IMR-90 (cell line): ENCODE measurements around the gene TMC8. TPM values are rescaled to one million over a fixed set of nuclear protein-coding genes. Genes with fewer than 3 reads are reported as not detected.

Source experiments
- ATAC-seq: fragments of 200-7000 bp; cut with Tn5 transposase; 2 replicates; pipeline ENCODE4 v1.9.1; 2020; ENCODE audit warnings: low read depth, mild to moderate bottlenecking, moderate library complexity
- BruUV-seq: library from RNA; stranded (reverse); fragments of 400-500 nt; replicated peaks from 2 replicates; lab custom pipeline; 2021; lab: Mats Ljungman, UMichigan
- CTCF ChIA-PET: fragments of 300-600 bp; formaldehyde crosslinking; extraction: SDS; loops from one replicate; lab custom pipeline; 2021; ENCODE audit warnings: antibody characterized with exemption; lab: Yijun Ruan, JAX
- POLR2A ChIA-PET: fragments of 300-600 bp; sonication (Branson Sonifier 250); formaldehyde crosslinking; loops from one replicate; lab custom pipeline; 2022; ENCODE audit warnings: antibody characterized with exemption; ENCODE audit not compliant: unreplicated experiment; lab: Charles Lee
- DNase-seq: peaks from one replicate; pipeline ENCODE4 v3.0.0; 2013
- H2AFZ ChIP-seq: replicated peaks from 2 replicates; pipeline ENCODE3; 2013; ENCODE audit warnings: low read length, mild to moderate bottlenecking; ENCODE audit not compliant: poor library complexity
- H2AK5ac ChIP-seq: 2 replicates; pipeline ENCODE4 v1.6.1; 2013; ENCODE audit warnings: low read depth, low read length, inconsistent platforms
- H2AK9ac ChIP-seq: replicated peaks from 2 replicates; pipeline ENCODE3; 2013; ENCODE audit warnings: mild to moderate bottlenecking, low read depth, low read length, moderate library complexity; ENCODE audit not compliant: poor library complexity
- H2BK120ac ChIP-seq: 2 replicates; pipeline ENCODE4 v1.6.1; 2013; ENCODE audit warnings: low read depth, low read length, inconsistent platforms
- H2BK15ac ChIP-seq: 3 replicates; pipeline ENCODE4 v1.6.1; 2013; ENCODE audit warnings: low read depth, low read length, inconsistent platforms
- H2BK20ac ChIP-seq: 2 replicates; pipeline ENCODE4 v1.6.1; 2013; ENCODE audit warnings: low read depth, mild to moderate bottlenecking, inconsistent platforms, low read length, moderate library complexity
- H2BK5ac ChIP-seq: 2 replicates; pipeline ENCODE4 v1.6.1; 2013; ENCODE audit warnings: mild to moderate bottlenecking, low read depth, low read length, inconsistent platforms; ENCODE audit not compliant: poor library complexity, severe bottlenecking
- H3K14ac ChIP-seq: replicated peaks from 2 replicates; pipeline ENCODE4 v1.6.1; 2013; ENCODE audit warnings: low read depth, low read length, inconsistent platforms
- H3K18ac ChIP-seq: 2 replicates; pipeline ENCODE4 v1.6.1; 2013; ENCODE audit warnings: low read depth, low read length, control low read depth
- H3K23ac ChIP-seq: 2 replicates; pipeline ENCODE4 v1.6.1; 2013; ENCODE audit warnings: low read depth, low read length, inconsistent platforms
- H3K27ac ChIP-seq: 2 replicates; pipeline ENCODE4 v1.5.1; 2013; ENCODE audit warnings: mild to moderate bottlenecking, control low read depth, low read length; ENCODE audit not compliant: insufficient read depth
- H3K27me3 ChIP-seq: 2 replicates; pipeline ENCODE4 v1.6.1; 2013; ENCODE audit warnings: low read length; ENCODE audit not compliant: control insufficient read depth, insufficient read depth
- H3K36me3 ChIP-seq: 2 replicates; pipeline ENCODE4 v1.6.1; 2013; ENCODE audit warnings: low read length, mixed read lengths; ENCODE audit not compliant: control insufficient read depth, insufficient read depth
- H3K4ac ChIP-seq: 2 replicates; pipeline ENCODE4 v1.6.1; 2013; ENCODE audit warnings: low read depth, low read length, inconsistent platforms
- H3K4me1 ChIP-seq: 2 replicates; pipeline ENCODE4 v1.6.1; 2013; ENCODE audit warnings: low read length, mixed read lengths; ENCODE audit not compliant: control insufficient read depth, insufficient read depth
- H3K4me2 ChIP-seq: 2 replicates; pipeline ENCODE4 v1.6.1; 2013; ENCODE audit warnings: low read depth, mild to moderate bottlenecking, control low read depth, low read length, moderate library complexity
- H3K4me3 ChIP-seq: 2 replicates; pipeline ENCODE4 v1.5.1; 2013; ENCODE audit warnings: low read depth, mild to moderate bottlenecking, control low read depth, low read length, moderate library complexity; ENCODE audit not compliant: insufficient read depth
- H3K56ac ChIP-seq: 2 replicates; pipeline ENCODE4 v1.6.1; 2013; ENCODE audit warnings: low read length, inconsistent platforms; ENCODE audit not compliant: insufficient read depth; ENCODE audit errors: extremely low read depth
- H3K79me1 ChIP-seq, 2 experiments: 2 replicates each; pipeline ENCODE4 v1.6.1; 2013; ENCODE audit warnings: low read length in 2 of 2, inconsistent platforms in 1 of 2, low read depth in 1 of 2
- H3K9ac ChIP-seq: 2 replicates; pipeline ENCODE4 v1.6.1; 2013; ENCODE audit warnings: low read depth, low read length, control low read depth
- H3K9me1 ChIP-seq: 2 replicates; pipeline ENCODE4 v1.6.1; 2013; ENCODE audit warnings: low read length, inconsistent platforms; ENCODE audit not compliant: insufficient read depth
- H3K9me3 ChIP-seq: 2 replicates; pipeline ENCODE4 v1.6.1; 2013; ENCODE audit warnings: low read length; ENCODE audit not compliant: control insufficient read depth, insufficient read depth
- H4K20me1 ChIP-seq: 2 replicates; pipeline ENCODE4 v1.6.1; 2013; ENCODE audit warnings: low read length, inconsistent platforms; ENCODE audit not compliant: insufficient read depth
- H4K5ac ChIP-seq: 2 replicates; pipeline ENCODE4 v1.6.1; 2013; ENCODE audit warnings: mild to moderate bottlenecking, low read depth, low read length, control low read depth
- H4K8ac ChIP-seq, 2 experiments: 2 replicates each; pipeline ENCODE4 v1.6.1; 2013; ENCODE audit warnings: low read depth in 2 of 2, low read length in 2 of 2, control low read depth in 1 of 2, inconsistent platforms in 1 of 2
- H4K91ac ChIP-seq: 2 replicates; pipeline ENCODE4 v1.6.1; 2013; ENCODE audit warnings: low read depth, low read length, inconsistent platforms; ENCODE audit not compliant: insufficient read depth
- BHLHE40 ChIP-seq: fragments of 150-350 bp; IDR thresholded peaks from 2 replicates; pipeline ENCODE4 v1.6.1; 2016; ENCODE audit warnings: mild to moderate bottlenecking, low read depth, low read length
- CHD1 ChIP-seq: IDR thresholded peaks from 2 replicates; pipeline ENCODE4 v1.6.1; 2012; ENCODE audit warnings: low read depth, low read length, improper control_type of control experiment
- FOS ChIP-seq: fragments of 150-350 bp; IDR thresholded peaks from 2 replicates; pipeline ENCODE4 v1.6.1; 2016; ENCODE audit warnings: low read depth, low read length
- MXI1 ChIP-seq: IDR thresholded peaks from 2 replicates; pipeline ENCODE4 v1.6.1; 2012; ENCODE audit warnings: low read depth, mild to moderate bottlenecking, low read length, moderate library complexity, borderline replicate concordance
- POLR2A ChIP-seq: IDR thresholded peaks from 2 replicates; pipeline ENCODE4 v1.6.1; 2012; ENCODE audit warnings: mild to moderate bottlenecking, low read depth, low read length
- RFX5 ChIP-seq: IDR thresholded peaks from 2 replicates; pipeline ENCODE4 v1.8.0; 2012; ENCODE audit warnings: low read depth, mild to moderate bottlenecking, low read length, moderate library complexity
- USF2 ChIP-seq: fragments of 150-350 bp; IDR thresholded peaks from 2 replicates; pipeline ENCODE4 v1.6.1; 2017; ENCODE audit warnings: mild to moderate bottlenecking, antibody characterized with exemption, low read length, low read depth
- WGBS, 2 experiments: methylation state at CpG; one replicate each; pipeline versions ENCODE4 v1.1.5 to v1.1.7; 2013; ENCODE audit warnings: missing lambda C conversion rate in 2 of 2; ENCODE audit not compliant: insufficient read length in 1 of 2; ENCODE audit errors: extremely low coverage in 2 of 2; 5-methylcytosine and 5-hydroxymethylcytosine counted together
- dilution Hi-C: fragments of 300-500 bp; cut with HindIII; formaldehyde crosslinking; loops from one replicate; pipeline ENCODE4 v1.14.3; 2018; ENCODE audit warnings: low sequenced_read_pairs; ENCODE audit not compliant: unreplicated experiment
- in situ Hi-C: fragments of 300-500 bp; cut with MboI; formaldehyde crosslinking; loops from 3 replicates; pipeline ENCODE4 v1.14.3; 2019; ENCODE audit warnings: low sequenced_read_pairs, inconsistent platforms, mixed read lengths
- intact Hi-C: fragments of 100-400 bp; cut with micrococcal nuclease; formaldehyde crosslinking; loops from 2 replicates; pipeline ENCODE4 v1.10.0; 2022
- polyA plus RNA-seq, 3 experiments: library from polyadenylated mRNA; depleted of rRNA; stranded (reverse); fragments of >200 nt; gene quantifications; 2 replicates each; pipeline ENCODE4 v1.2.3, GENCODE V29; 2012; ENCODE audit warnings: low replicate concordance in 1 of 3
- total RNA-seq: library from RNA; depleted of rRNA; stranded (reverse); fragments of >200 nt; gene quantifications from 2 replicates; pipeline ENCODE4 v1.2.3, GENCODE V29; 2012

The TMC8 gene
- total and polyA plus RNA-seq, 2 of the 4 experiments (the other 2 are of a cell fraction) = not detected

DNA sequence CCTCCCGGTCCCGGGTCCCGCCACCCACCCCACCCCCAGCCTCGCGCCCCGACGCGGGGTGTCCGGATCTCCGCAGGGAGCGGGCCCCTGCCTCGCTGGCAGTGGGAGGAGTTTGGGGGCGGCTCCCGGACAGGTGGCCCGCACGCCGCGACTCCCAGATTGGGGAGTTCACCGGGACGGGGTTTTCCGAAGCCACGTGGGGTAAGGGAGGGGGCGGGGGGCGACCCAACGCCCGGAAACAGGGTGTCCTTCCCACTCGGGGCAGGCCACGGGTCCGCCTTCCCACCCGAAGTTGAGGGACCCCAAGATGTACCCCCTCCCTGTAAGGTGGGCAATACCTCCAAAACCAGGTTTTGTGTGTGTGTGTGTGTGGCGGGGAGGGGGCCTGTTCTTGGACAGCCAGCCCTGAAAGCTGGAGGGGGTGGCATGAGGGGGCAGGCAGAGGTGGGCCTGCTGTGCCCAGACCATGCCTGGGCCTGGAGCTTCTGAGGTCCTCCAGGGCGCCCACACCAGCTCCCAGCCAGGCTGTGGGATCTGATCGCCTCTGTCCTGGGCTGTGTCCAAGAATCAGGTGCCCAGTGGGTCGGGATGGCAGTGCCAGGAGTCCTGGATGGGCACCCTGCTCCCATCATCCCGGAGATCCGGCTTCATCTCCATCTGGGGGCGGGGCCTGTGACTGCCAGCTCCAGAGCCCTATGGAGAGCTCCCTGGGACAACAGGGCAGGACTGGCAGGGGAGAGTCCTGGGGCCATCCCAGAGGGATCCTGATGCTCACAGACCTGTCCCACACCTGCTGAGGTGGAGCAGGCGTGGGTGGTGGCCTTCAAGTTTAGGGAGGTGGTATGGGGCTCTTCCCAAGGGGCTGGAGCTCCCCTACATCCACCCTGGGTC lies 38.6 kb downstream of the TMC8 start:
- in situ Hi-C loops (no loop called here), intact Hi-C loops (no loop called here)
- H3K14ac ChIP-seq = 0 out of 2 replicates have a peak overlapping the region, but pooled peaks have one; percentile 20

More for the DNA sequence above, 38.6 kb downstream of the TMC8 start:
- Histone ChIP-seq H2BK5ac (no peak overlapping the region), H4K91ac (no peak overlapping the region), H4K8ac (peak overlapping the region in 1 of 2 experiments; percentile 76; a peak in 1 of 4 replicates), H3K79me1 (peaks cover 0 to 24% of the 10 kb centered on the region in 2 experiments; a peak in 2 of 4 replicates), H4K5ac (peak overlapping the region; percentile 33; the same call in 1 of the 2 replicates), H3K36me3 (no peaks in the 10 kb centered on the region), H3K18ac (no peak overlapping the region), H4K20me1 (peaks cover 6% of the 10 kb centered on the region; the same call in 1 of the 2 replicates), H2BK20ac (no peak overlapping the region), H2AK9ac (peak overlapping the region; percentile 81), H3K4ac (0 out of 2 replicates have a peak overlapping the region, but pooled peaks have one; percentile 13), H2BK120ac (no peak overlapping the region), H3K27me3 (no peaks in the 10 kb centered on the region), H3K27ac (no peak overlapping the region), H3K56ac (no peak overlapping the region), H2BK15ac (no peak overlapping the region), H2AFZ (peak overlapping the region; percentile 97), H3K23ac (no peak overlapping the region), H3K4me3 (peak overlapping the region; percentile 92), H3K4me1 (peaks cover 13% of the 10 kb centered on the region), H3K9ac (no peak overlapping the region; the same call in 1 of the 2 replicates), H3K9me1 (peaks cover 8% of the 10 kb centered on the region; the same call in 1 of the 2 replicates), H3K9me3 (no peaks in the 10 kb centered on the region), H3K4me2 (peak overlapping the region; percentile 82), H2AK5ac (peak overlapping the region; percentile 65)
- CTCF ChIA-PET = no interaction called here
- dilution Hi-C loops = no loop called here
- TF ChIP-seq POLR2A (0 out of 2 replicates have a peak, but pooled peaks have one; percentile 17), FOS (no peak), RFX5 (no peak), BHLHE40 (no peak), USF2 (no peak), CHD1 (no peak), MXI1 (peak; percentile 29; the same call in 1 of the 2 replicates)
- ATAC-seq (peak; percentile 74), DNase-seq (peak; percentile 33)
- POLR2A ChIA-PET = no interaction called here
- 40% methylated on average over 6 of the region's 38 CpGs; no CpG with 5 or more reads in 1 of the 2 experiments for WGBS, 2 experiments
- no TSS peak for BruUV-seq
